Lung microvascular endothelial cell (primary cell): Measurements from ENCODE around the gene DMAC2L. TPM values are rescaled to one million over a fixed set of nuclear protein-coding genes. Genes with fewer than 3 reads are reported as not detected.

Experiments used
- DNase-seq, 2 donors: peaks; one replicate each; pipeline versions ENCODE4 v3.0.0 to v3.0.0-alpha.2; 2010; ENCODE audit warnings: low read depth in 2 of 2
- total RNA-seq: library from RNA; depleted of rRNA; stranded (reverse); fragments of >200 nt; gene quantifications from 2 replicates; pipeline ENCODE4 v1.2.1, GENCODE V29; 2014

The DMAC2L gene
- total RNA-seq, 1 donor from 2014 or later = 4.2 TPM

- peak; percentile 94 to 98 for DNase-seq
Measured at GRCh38 chr14:50321009-50321660, 9.0 kb downstream of the DMAC2L start.

GRCh38 chr14:50331596-50331995 is 19.5 kb downstream of the DMAC2L start:
- DNase-seq = no peak

- peak in 1 of 2 donors; percentile 76 for DNase-seq
Measured at GRCh38 chr14:50333014-50333509, 20.9 kb downstream of the DMAC2L start.

- DNase-seq = no peak
Measured at GRCh38 chr14:50334211-50334610, 22.1 kb downstream of the DMAC2L start.

- DNase-seq = peak; percentile 78 to 92
Measured at GRCh38 chr14:50335389-50335788, 23.3 kb downstream of the DMAC2L start.

GRCh38 chr14:50335989-50336824 is 24.1 kb downstream of the DMAC2L start:
- DNase-seq = peak; percentile 87 to 92

GRCh38 chr14:50338587-50338986 is 26.5 kb downstream of the DMAC2L start:
- no peak for DNase-seq

- DNase-seq = no peak
Measured at GRCh38 chr14:50339178-50339804, 27.2 kb downstream of the DMAC2L start.

- no peak for DNase-seq
Measured at GRCh38 chr14:50340045-50340444, 27.9 kb downstream of the DMAC2L start.

GRCh38 chr14:50340963-50341362 is 28.8 kb downstream of the DMAC2L start:
- DNase-seq = no peak

GRCh38 chr14:50342221-50343078 is 30.3 kb downstream of the DMAC2L start:
- peak; percentile 85 to 97 for DNase-seq

- DNase-seq = no peak
Measured at GRCh38 chr14:50343434-50343833, 31.3 kb downstream of the DMAC2L start.

GRCh38 chr14:50344116-50344775 is 32.1 kb downstream of the DMAC2L start:
- no peak for DNase-seq

- DNase-seq = no peak
Measured at GRCh38 chr14:50344876-50345563, 32.9 kb downstream of the DMAC2L start.

GRCh38 chr14:50345846-50346422 is 33.8 kb downstream of the DMAC2L start:
- peak in 1 of 2 donors; percentile 68 for DNase-seq

GRCh38 chr14:50347521-50347920 is 35.4 kb downstream of the DMAC2L start:
- peak in 1 of 2 donors; percentile 67 for DNase-seq

- no peak for DNase-seq
Measured at GRCh38 chr14:50348933-50349332, 36.8 kb downstream of the DMAC2L start.

- peak in 1 of 2 donors; percentile 89 for DNase-seq
Measured at GRCh38 chr14:50350975-50351374, 38.9 kb downstream of the DMAC2L start.

- DNase-seq = no peak
Measured at GRCh38 chr14:50352584-50352983, 40.5 kb downstream of the DMAC2L start.

- DNase-seq = no peak
Measured at GRCh38 chr14:50353126-50353525, 41.0 kb downstream of the DMAC2L start.
